ENCODE measurements around the gene AGAP3. TPM values are rescaled to one million over a fixed set of nuclear protein-coding genes. Genes with fewer than 3 reads are reported as not detected.

Gene AGAP3
- total RNA-seq, 1 donor from 2014 or later = 135 TPM

GRCh38 chr7:151062111-151062398 lies 24.2 kb upstream of the AGAP3 start:
- Mint-ChIP-seq H3K4me3 (ENCODE audit: unreplicated experiment) (peak overlapping the region; percentile 89), H3K27ac (ENCODE audit: unreplicated experiment) (peak overlapping the region; percentile 92), H3K4me1 (ENCODE audit: unreplicated experiment) (peaks cover 43% of the 10 kb centered on the region), H3K27me3 (ENCODE audit: unreplicated experiment) (no peaks in the 10 kb centered on the region), H3K9me3 (ENCODE audit: unreplicated experiment) (no peaks in the 10 kb centered on the region), H3K36me3 (ENCODE audit: unreplicated experiment) (peaks cover 5% of the 10 kb centered on the region)
- DNase-seq (ENCODE audit: extremely low spot score, unreplicated experiment) = no peak
- TF ChIP-seq CTCF (IDR thresholded peaks at IDR 0.05) = no peak

GRCh38 chr7:151062399-151063211 lies 23.7 kb upstream of the AGAP3 start:
- no peaks in the 10 kb centered on the region for H3K9me3 Mint-ChIP-seq (ENCODE audit: unreplicated experiment)
- H3K4me3 Mint-ChIP-seq (ENCODE audit: unreplicated experiment) = peak overlapping the region; percentile 89
- no peak for TF ChIP-seq CTCF (IDR thresholded peaks at IDR 0.05)
- peaks cover 42% of the 10 kb centered on the region for H3K4me1 Mint-ChIP-seq (ENCODE audit: unreplicated experiment)
- H3K27ac Mint-ChIP-seq (ENCODE audit: unreplicated experiment) = no peak overlapping the region
- no peaks in the 10 kb centered on the region for H3K27me3 Mint-ChIP-seq (ENCODE audit: unreplicated experiment)
- DNase-seq (ENCODE audit: extremely low spot score, unreplicated experiment) = no peak
- peaks cover 6% of the 10 kb centered on the region for H3K36me3 Mint-ChIP-seq (ENCODE audit: unreplicated experiment)

GRCh38 chr7:151063212-151063561 lies 23.1 kb upstream of the AGAP3 start:
- no peak for DNase-seq (ENCODE audit: extremely low spot score, unreplicated experiment)
- H3K4me1 Mint-ChIP-seq (ENCODE audit: unreplicated experiment) = peaks cover 45% of the 10 kb centered on the region
- H3K27ac Mint-ChIP-seq (ENCODE audit: unreplicated experiment) = peak overlapping the region; percentile 62
- no peak for TF ChIP-seq CTCF (IDR thresholded peaks at IDR 0.05)
- H3K36me3 Mint-ChIP-seq (ENCODE audit: unreplicated experiment) = peaks cover 11% of the 10 kb centered on the region
- peak overlapping the region; percentile 40 for H3K4me3 Mint-ChIP-seq (ENCODE audit: unreplicated experiment)
- no peaks in the 10 kb centered on the region for H3K9me3 Mint-ChIP-seq (ENCODE audit: unreplicated experiment)
- no peaks in the 10 kb centered on the region for H3K27me3 Mint-ChIP-seq (ENCODE audit: unreplicated experiment)

- H3K9me3 Mint-ChIP-seq (ENCODE audit: unreplicated experiment) = no peaks in the 10 kb centered on the region
- H3K27ac Mint-ChIP-seq (ENCODE audit: unreplicated experiment) = no peak overlapping the region
- no peak for DNase-seq (ENCODE audit: extremely low spot score, unreplicated experiment)
- H3K36me3 Mint-ChIP-seq (ENCODE audit: unreplicated experiment) = peaks cover 14% of the 10 kb centered on the region
- H3K4me3 Mint-ChIP-seq (ENCODE audit: unreplicated experiment) = no peak overlapping the region
- H3K27me3 Mint-ChIP-seq (ENCODE audit: unreplicated experiment) = no peaks in the 10 kb centered on the region
- no peak for TF ChIP-seq CTCF (IDR thresholded peaks at IDR 0.05)
- H3K4me1 Mint-ChIP-seq (ENCODE audit: unreplicated experiment) = peaks cover 34% of the 10 kb centered on the region
Observed at GRCh38 chr7:151064454-151064853, 21.8 kb upstream of the AGAP3 start.

- DNase-seq (ENCODE audit: extremely low spot score, unreplicated experiment) = no peak
- Mint-ChIP-seq H3K27ac (ENCODE audit: unreplicated experiment) (no peak overlapping the region), H3K4me3 (ENCODE audit: unreplicated experiment) (no peak overlapping the region), H3K4me1 (ENCODE audit: unreplicated experiment) (peaks cover 34% of the 10 kb centered on the region), H3K9me3 (ENCODE audit: unreplicated experiment) (no peaks in the 10 kb centered on the region), H3K27me3 (ENCODE audit: unreplicated experiment) (no peaks in the 10 kb centered on the region), H3K36me3 (ENCODE audit: unreplicated experiment) (peaks cover 14% of the 10 kb centered on the region)
- TF ChIP-seq CTCF (IDR thresholded peaks at IDR 0.05) = no peak
Observed at GRCh38 chr7:151064993-151065392, 21.3 kb upstream of the AGAP3 start.
